Activated T-cell treated with anti-CD3 and anti-CD28 coated beads, Interleukin-2, amount 50 U/mL, for 4 hours (primary cell): ENCODE measurements around the gene MAN1B1. TPM values are rescaled to one million over a fixed set of nuclear protein-coding genes. Genes with fewer than 3 reads are reported as not detected.

Experiments
- ATAC-seq, 2 donors: fragments of 200-7000 bp; cut with Tn5 transposase; one replicate each; pipeline ENCODE4 v1.10.0; 2021
- DNase-seq: peaks from one replicate; pipeline ENCODE4 v3.0.0-alpha.2; 2020
- H3K27me3 Mint-ChIP-seq: one replicate; pipeline ENCODE4 v1.8.0; 2021; ENCODE audit warnings: low read depth, mixed read lengths
- H3K36me3 Mint-ChIP-seq: one replicate; pipeline ENCODE4 v1.8.0; 2022; ENCODE audit warnings: mixed read lengths; ENCODE audit not compliant: insufficient read depth
- H3K4me1 Mint-ChIP-seq: one replicate; pipeline ENCODE4 v1.8.0; 2021; ENCODE audit warnings: low read depth, mixed read lengths
- H3K4me3 Mint-ChIP-seq: one replicate; pipeline ENCODE4 v1.8.0; 2021; ENCODE audit warnings: mild to moderate bottlenecking, moderate library complexity, mixed read lengths
- H3K9me3 Mint-ChIP-seq: one replicate; pipeline ENCODE4 v1.8.0; 2021; ENCODE audit warnings: mixed read lengths
- total RNA-seq, 3 donors: library from RNA; stranded (reverse); gene quantifications; one replicate each; pipeline ENCODE4 v1.2.1, GENCODE V29; 2021

The MAN1B1 gene
- total RNA-seq, 3 donors from 2014 or later = 30.7 to 34.0 (median 33.5) TPM

DNA sequence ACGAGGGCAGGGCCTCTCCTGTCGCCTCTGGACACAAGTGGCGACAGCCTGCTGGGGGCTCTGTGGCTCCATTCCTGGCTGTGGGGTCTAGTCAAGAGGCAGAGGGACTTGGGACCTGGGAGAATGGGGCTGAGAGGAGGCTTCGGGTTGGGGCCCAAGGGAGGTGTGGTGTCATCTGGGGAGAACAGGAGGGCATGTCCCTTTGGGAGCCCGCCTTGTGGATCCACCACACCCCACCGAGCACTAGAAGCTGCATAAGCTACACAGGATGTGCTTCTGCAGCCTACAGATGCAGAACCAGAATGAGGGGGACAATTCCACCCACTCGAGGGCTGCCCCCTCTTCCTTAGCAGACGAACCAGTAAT lies 3.9 kb upstream of the MAN1B1 start:
- H3K4me1 Mint-ChIP-seq = peaks cover 26% of the 10 kb centered on the region
- no peak overlapping the region for H3K4me3 Mint-ChIP-seq
- peaks cover 2% of the 10 kb centered on the region for H3K36me3 Mint-ChIP-seq
- no peak for ATAC-seq
- no peak for DNase-seq
- H3K27me3 Mint-ChIP-seq = no peaks in the 10 kb centered on the region
- H3K9me3 Mint-ChIP-seq = no peaks in the 10 kb centered on the region

DNA sequence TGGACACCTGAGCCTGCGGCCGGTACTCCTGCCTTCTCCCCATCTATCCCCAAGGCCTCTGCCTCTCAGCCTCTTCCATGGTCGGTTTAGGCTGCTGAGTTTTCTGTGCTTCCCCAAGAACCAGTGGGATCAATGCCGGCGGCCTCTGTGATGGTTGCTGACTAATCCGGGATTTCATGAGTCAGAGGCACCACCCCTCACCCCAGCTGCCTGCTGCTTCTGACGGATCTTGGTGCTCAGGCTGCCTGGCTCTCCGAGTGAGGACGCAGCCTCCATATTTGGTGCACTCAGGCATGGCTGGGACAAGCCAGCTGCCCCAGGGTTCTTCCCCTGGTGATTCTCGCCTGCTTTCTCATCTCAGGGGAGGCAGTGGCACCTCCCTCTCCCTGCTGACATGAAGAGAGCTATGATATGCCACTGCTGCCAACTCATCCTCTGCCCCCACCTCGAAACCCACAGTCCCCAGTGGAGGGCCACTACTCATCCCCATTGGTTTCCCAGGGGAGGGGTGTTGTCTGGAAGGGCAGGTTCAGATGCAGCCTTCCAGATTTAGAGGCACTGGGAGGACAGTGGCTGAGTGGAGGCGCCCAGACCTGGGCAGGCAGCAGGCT lies 3.3 kb upstream of the MAN1B1 start:
- DNase-seq (no peak), ATAC-seq (no peak)
- Mint-ChIP-seq H3K9me3 (no peaks in the 10 kb centered on the region), H3K4me3 (no peak overlapping the region), H3K27me3 (no peaks in the 10 kb centered on the region), H3K36me3 (peaks cover 2% of the 10 kb centered on the region), H3K4me1 (peaks cover 30% of the 10 kb centered on the region)

DNA sequence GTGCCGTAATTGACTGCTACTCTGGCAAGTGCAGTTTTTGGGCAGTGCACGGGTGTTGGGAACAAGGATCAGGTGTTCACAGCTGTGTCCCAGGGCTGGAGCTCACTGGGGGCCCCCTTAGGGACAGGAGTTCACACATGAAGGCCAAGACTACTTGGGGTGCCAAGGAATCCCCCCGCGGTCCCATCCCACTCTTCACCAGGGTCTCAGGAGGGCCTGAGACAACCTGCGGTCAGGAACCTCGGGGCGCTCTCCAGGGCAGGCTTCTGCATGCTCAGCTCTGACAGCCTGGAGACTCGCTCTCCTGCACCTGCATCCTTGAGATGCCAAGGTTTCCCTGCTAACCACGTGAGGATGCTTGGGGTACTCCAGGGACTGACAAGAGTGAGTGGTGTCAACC lies 2.3 kb upstream of the MAN1B1 start:
- DNase-seq (no peak), ATAC-seq (no peak)
- Mint-ChIP-seq H3K36me3 (peaks cover 10% of the 10 kb centered on the region), H3K4me3 (no peak overlapping the region), H3K4me1 (peaks cover 35% of the 10 kb centered on the region), H3K9me3 (no peaks in the 10 kb centered on the region), H3K27me3 (no peaks in the 10 kb centered on the region)

GRCh38 chr9:137085920-137086530 lies 760 bp upstream of the MAN1B1 start:
- peaks cover 12% of the 10 kb centered on the region for H3K36me3 Mint-ChIP-seq
- H3K4me1 Mint-ChIP-seq = peaks cover 37% of the 10 kb centered on the region
- peak overlapping the region; percentile 87 for H3K4me3 Mint-ChIP-seq
- H3K9me3 Mint-ChIP-seq = no peaks in the 10 kb centered on the region
- ATAC-seq = peak; percentile 3 to 5
- peak; percentile 24 for DNase-seq
- no peaks in the 10 kb centered on the region for H3K27me3 Mint-ChIP-seq

GRCh38 chr9:137087409-137087925 lies 682 bp downstream of the MAN1B1 start:
- ATAC-seq (peak in 1 of 2 donors; percentile 2), DNase-seq (no peak)

DNA sequence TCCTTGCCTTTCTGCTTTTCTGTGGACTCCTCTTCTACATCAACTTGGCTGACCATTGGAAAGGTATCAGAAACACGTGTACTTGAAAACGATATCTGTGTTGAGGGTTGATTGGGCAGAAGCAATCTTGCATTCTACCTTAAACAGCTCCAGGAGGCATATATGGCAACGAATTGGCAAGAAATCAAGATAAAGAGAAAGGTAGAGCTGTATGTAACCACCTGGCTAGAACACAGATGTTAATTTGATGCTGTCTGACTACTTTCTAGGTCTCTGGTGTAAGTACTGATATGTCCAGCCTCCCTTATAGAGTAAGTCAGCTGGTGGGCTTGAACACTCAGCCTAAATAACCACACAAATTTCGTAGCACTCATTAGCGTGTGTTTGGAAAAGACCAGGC lies 1.3 kb downstream of the MAN1B1 start:
- H3K27me3 Mint-ChIP-seq = no peaks in the 10 kb centered on the region
- no peak for DNase-seq

More at GRCh38 chr9:137087409-137087925, 682 bp downstream of the MAN1B1 start:
- peaks cover 37% of the 10 kb centered on the region for H3K4me1 Mint-ChIP-seq
- no peaks in the 10 kb centered on the region for H3K27me3 Mint-ChIP-seq
- H3K4me3 Mint-ChIP-seq = peak overlapping the region; percentile 87
- no peaks in the 10 kb centered on the region for H3K9me3 Mint-ChIP-seq
- H3K36me3 Mint-ChIP-seq = peaks cover 12% of the 10 kb centered on the region

GRCh38 chr9:137089232-137089947 lies 2.6 kb downstream of the MAN1B1 start:
- ATAC-seq (no peak), DNase-seq (no peak)
- Mint-ChIP-seq H3K4me3 (no peak overlapping the region), H3K36me3 (peaks cover 18% of the 10 kb centered on the region), H3K4me1 (peaks cover 33% of the 10 kb centered on the region), H3K9me3 (no peaks in the 10 kb centered on the region), H3K27me3 (no peaks in the 10 kb centered on the region)

More for the DNA sequence above, 1.3 kb downstream of the MAN1B1 start:
- no peak for ATAC-seq
- peaks cover 37% of the 10 kb centered on the region for H3K4me1 Mint-ChIP-seq
- H3K36me3 Mint-ChIP-seq = peaks cover 16% of the 10 kb centered on the region
- no peaks in the 10 kb centered on the region for H3K9me3 Mint-ChIP-seq
- peak overlapping the region; percentile 87 for H3K4me3 Mint-ChIP-seq

DNA sequence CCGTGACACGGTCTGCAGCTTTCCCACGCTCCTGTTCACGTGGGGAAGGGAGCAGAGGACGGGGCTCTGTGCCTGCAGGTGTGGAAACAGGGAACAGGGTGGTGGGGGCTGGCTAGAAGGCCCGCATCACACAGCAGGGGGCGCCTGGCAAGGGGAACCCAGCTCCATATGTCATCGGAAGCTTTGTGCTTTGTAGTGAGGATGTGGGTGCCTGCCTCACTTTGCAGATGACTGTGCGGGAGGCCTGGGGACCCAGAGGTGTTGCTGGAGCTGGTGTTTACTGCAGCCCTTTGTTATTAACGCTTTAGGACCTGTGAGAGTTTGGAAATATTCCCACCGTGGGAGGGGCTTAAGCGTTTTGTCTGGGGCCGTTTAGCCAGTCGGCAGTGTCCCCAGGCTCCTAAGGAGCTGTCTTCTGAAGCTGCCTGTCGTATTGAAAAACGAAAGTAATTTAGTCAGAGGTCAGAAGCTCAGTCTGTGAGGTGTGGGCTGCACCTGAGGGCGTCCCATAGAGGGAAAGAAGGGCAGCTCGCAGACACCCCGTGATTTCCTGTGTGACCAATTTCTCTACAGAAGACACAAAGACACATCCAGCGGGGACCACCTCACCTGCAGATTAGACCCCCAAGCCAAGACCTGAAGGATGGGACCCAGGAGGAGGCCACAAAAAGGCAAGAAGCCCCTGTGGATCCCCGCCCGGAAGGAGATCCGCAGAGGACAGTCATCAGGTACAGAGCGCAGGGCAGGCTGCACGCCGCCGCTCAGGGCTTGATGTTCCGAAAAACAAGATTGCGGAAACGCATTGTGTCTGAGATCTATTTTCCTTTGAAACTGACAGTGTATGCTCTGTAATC lies 9.1 kb downstream of the MAN1B1 start:
- ATAC-seq (peak; percentile 98 to 99), DNase-seq (peak; percentile 80)
- peaks cover 16% of the 10 kb centered on the region for H3K36me3 Mint-ChIP-seq
- H3K4me3 Mint-ChIP-seq = peak overlapping the region; percentile 81
- no peaks in the 10 kb centered on the region for H3K27me3 Mint-ChIP-seq
- no peaks in the 10 kb centered on the region for H3K9me3 Mint-ChIP-seq
- peaks cover 20% of the 10 kb centered on the region for H3K4me1 Mint-ChIP-seq

DNA sequence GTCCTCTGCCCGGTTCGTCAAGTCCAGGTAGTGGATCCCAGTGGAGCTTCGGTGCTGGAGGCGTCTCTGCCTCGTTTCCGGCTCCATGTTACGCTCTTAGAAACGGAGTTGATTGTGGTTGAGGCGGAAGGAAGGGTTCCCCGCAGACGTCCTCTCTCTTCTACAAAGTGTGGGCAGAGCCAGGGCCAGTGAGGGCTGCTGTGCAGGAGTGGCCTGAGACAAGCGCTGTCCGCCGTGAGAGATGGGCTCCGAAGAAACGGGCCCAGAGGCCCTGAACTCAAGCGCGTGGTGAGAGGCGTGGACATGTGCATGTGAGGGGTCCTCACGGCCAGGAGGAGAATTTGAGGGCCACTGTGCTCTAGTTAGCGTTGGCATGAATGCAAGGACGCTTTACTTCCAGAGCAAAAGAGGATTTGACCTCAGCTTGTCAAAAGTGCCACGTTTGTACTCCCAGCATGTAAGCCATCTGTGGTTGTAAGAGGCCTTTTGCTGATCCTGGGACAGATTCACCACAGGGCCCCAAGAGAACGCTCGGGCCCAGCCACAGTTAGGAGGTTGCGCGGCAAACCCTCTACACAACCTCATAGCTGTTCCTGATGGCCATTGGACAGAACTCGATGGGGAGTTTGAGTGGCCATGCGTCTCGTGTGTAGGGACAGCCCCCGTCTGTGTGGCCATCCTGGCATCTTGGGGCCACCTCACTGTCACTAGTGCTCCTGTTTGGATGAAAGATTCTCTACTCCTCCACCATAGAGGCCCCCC lies 10.2 kb downstream of the MAN1B1 start:
- Mint-ChIP-seq H3K9me3 (no peaks in the 10 kb centered on the region), H3K4me3 (no peak overlapping the region), H3K27me3 (no peaks in the 10 kb centered on the region)

DNA sequence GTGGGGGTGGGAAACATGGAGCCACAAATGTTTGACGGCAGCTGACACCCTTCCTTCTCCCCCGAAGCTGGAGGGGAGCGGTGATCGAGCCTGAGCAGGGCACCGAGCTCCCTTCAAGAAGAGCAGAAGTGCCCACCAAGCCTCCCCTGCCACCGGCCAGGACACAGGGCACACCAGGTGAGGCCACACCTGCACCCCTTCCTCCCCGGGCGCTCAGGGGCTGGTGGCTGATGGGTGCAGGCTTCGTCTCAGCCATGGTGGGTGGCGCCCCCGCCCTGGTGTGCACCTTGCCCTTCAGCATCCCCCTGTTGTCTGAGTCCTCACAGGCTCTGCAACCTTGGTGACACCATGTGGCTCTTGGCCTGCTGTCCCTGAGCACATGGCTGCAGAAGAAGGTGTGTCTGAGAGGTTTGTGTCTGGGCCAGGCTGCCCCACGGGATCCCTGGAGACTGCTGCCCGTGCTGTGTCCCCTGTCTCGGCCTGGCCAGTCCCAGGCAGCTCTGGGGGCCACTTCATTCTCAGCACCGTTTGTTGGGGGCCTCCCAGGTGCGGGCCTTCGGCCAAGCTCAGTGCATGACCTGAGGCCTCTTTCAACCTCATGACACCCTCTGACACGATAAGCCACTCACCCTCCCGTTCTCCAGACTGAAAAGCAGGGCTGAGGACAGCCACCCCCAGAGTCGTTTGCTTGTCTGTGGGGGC lies 11.1 kb downstream of the MAN1B1 start:
- no peak for ATAC-seq
- peaks cover 10% of the 10 kb centered on the region for H3K36me3 Mint-ChIP-seq

More for the DNA sequence above, 10.2 kb downstream of the MAN1B1 start:
- peaks cover 16% of the 10 kb centered on the region for H3K36me3 Mint-ChIP-seq
- no peak for ATAC-seq
- DNase-seq = no peak
- peaks cover 20% of the 10 kb centered on the region for H3K4me1 Mint-ChIP-seq

DNA sequence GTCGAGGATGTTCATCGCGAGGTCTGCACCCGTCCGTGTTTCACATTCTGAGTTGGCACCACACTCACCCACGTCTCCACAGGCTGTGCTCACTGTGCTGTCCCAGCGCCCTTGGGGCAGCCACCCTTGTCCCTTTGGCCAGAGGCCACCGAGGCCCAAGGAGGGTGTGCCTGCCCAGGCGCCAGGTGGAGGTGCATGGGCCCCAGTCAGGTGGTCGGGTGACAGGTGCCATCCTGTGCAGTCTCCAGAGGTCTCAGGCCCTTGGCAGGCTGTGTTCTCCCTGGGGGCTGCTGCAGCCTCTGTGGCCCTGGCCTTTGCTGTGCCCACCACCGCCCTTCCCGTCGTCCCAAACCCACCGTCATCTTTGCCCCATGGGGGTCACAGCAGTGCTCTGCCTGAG lies 12.4 kb downstream of the MAN1B1 start:
- Mint-ChIP-seq H3K9me3 (no peaks in the 10 kb centered on the region), H3K4me3 (no peak overlapping the region)
- ATAC-seq = no peak

More for the DNA sequence above, 11.1 kb downstream of the MAN1B1 start:
- H3K27me3 Mint-ChIP-seq = no peaks in the 10 kb centered on the region
- no peaks in the 10 kb centered on the region for H3K9me3 Mint-ChIP-seq
- H3K4me3 Mint-ChIP-seq = no peak overlapping the region
- no peak for DNase-seq
- peaks cover 20% of the 10 kb centered on the region for H3K4me1 Mint-ChIP-seq

GRCh38 chr9:137103206-137103999 lies 16.6 kb downstream of the MAN1B1 start:
- Mint-ChIP-seq H3K27me3 (no peaks in the 10 kb centered on the region), H3K36me3 (peaks cover 5% of the 10 kb centered on the region), H3K4me1 (no peaks in the 10 kb centered on the region), H3K9me3 (no peaks in the 10 kb centered on the region), H3K4me3 (no peak overlapping the region)
- no peak for DNase-seq
- no peak for ATAC-seq

More for the DNA sequence above, 12.4 kb downstream of the MAN1B1 start:
- H3K4me1 Mint-ChIP-seq = peaks cover 19% of the 10 kb centered on the region
- H3K36me3 Mint-ChIP-seq = peaks cover 8% of the 10 kb centered on the region
- H3K27me3 Mint-ChIP-seq = no peaks in the 10 kb centered on the region
- DNase-seq = no peak
